ENCODE measurements around the gene INO80B.

The INO80B gene

GRCh38 chr2:74496997-74497776, 42.3 kb downstream of the INO80B start:
- Histone ChIP-seq H3K27ac (replicated peaks) (no peak overlapping the region), H3K27me3 (ENCODE audit: insufficient read depth, poor library complexity, severe bottlenecking) (peaks cover 45% of the 10 kb centered on the region), H3K4me3 (replicated peaks; ENCODE audit: insufficient read depth, low read length) (no peak overlapping the region)
- TF ChIP-seq POLR2AphosphoS5 (IDR thresholded peaks at IDR 0.05; ENCODE audit: low read depth) (no peak), CTCF (IDR thresholded peaks at IDR 0.05; ENCODE audit: insufficient read depth, low read length) (no peak), GABPA (IDR thresholded peaks at IDR 0.05; ENCODE audit: low read depth) (no peak), SPI1 (IDR thresholded peaks at IDR 0.05; ENCODE audit: borderline replicate concordance, low read depth) (no peak), REST (IDR thresholded peaks at IDR 0.05; ENCODE audit: insufficient replicate concordance, low read depth) (no peak)
- DNase-seq (ENCODE audit: low read depth in 1 of 2, low spot score in 1 of 2), result no peak

GRCh38 chr2:74497777-74498499, 43.1 kb downstream of the INO80B start:
- peaks cover 52% of the 10 kb centered on the region for H3K27me3 ChIP-seq (ENCODE audit: insufficient read depth, poor library complexity, severe bottlenecking)
- H3K4me3 ChIP-seq (replicated peaks; ENCODE audit: insufficient read depth, low read length), result no peak overlapping the region
- no peak for DNase-seq (ENCODE audit: low read depth in 1 of 2, low spot score in 1 of 2)
- H3K27ac ChIP-seq (replicated peaks), result no peak overlapping the region
- TF ChIP-seq POLR2AphosphoS5 (IDR thresholded peaks at IDR 0.05; ENCODE audit: low read depth) (no peak), REST (IDR thresholded peaks at IDR 0.05; ENCODE audit: insufficient replicate concordance, low read depth) (no peak), CTCF (IDR thresholded peaks at IDR 0.05; ENCODE audit: insufficient read depth, low read length) (no peak), SPI1 (IDR thresholded peaks at IDR 0.05; ENCODE audit: borderline replicate concordance, low read depth) (no peak), GABPA (IDR thresholded peaks at IDR 0.05; ENCODE audit: low read depth) (no peak)

GRCh38 chr2:74498500-74499266, 43.8 kb downstream of the INO80B start:
- no peak overlapping the region for H3K4me3 ChIP-seq (replicated peaks; ENCODE audit: insufficient read depth, low read length)
- H3K27ac ChIP-seq (replicated peaks), result no peak overlapping the region
- H3K27me3 ChIP-seq (ENCODE audit: insufficient read depth, poor library complexity, severe bottlenecking), result peaks cover 60% of the 10 kb centered on the region
- TF ChIP-seq GABPA (IDR thresholded peaks at IDR 0.05; ENCODE audit: low read depth) (no peak), POLR2AphosphoS5 (IDR thresholded peaks at IDR 0.05; ENCODE audit: low read depth) (no peak), SPI1 (IDR thresholded peaks at IDR 0.05; ENCODE audit: borderline replicate concordance, low read depth) (no peak)
- no peak for DNase-seq (ENCODE audit: low read depth in 1 of 2, low spot score in 1 of 2)

All from HL-60 (cell line).